AG09319 (cell line): ENCODE measurements around the gene DNAJC1.

Source experiments
- DNase-seq: peaks from one replicate; pipeline ENCODE4 v3.0.0-alpha.2; 2010; ENCODE audit warnings: low read depth; ENCODE audit errors: extremely low read depth
- CTCF ChIP-seq: IDR thresholded peaks from 2 replicates; pipeline ENCODE4 v1.5.1; 2011; ENCODE audit warnings: low read depth, mild to moderate bottlenecking, inconsistent platforms, low read length, moderate library complexity

Gene DNAJC1

GRCh38 chr10:21907436-21907835 is 96.1 kb downstream of the DNAJC1 start:
- DNase-seq = no peak
- no peak for TF ChIP-seq CTCF

DNA sequence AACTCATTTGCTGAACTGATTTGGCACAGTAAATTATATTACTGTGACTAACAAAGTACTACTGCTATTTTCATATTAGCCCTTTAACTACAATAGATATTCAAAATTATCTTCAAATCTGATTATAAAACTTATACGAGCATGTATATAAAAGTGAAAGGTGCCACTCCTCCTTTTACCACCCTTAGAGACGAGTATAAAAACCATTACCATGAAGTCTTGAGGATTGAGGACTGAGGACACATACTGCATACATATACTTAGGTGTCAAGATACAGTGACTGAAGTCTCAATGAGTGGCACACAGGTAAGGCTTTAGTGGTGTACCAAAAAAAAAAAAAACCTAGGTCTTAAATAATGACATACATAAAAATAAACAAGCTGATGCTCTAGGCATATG is 98.6 kb downstream of the DNAJC1 start:
- TF ChIP-seq CTCF = no peak

GRCh38 chr10:21899736-21900135 is 103.8 kb downstream of the DNAJC1 start:
- DNase-seq = no peak
- no peak for TF ChIP-seq CTCF

More for the DNA sequence above, 98.6 kb downstream of the DNAJC1 start:
- DNase-seq = no peak

DNA sequence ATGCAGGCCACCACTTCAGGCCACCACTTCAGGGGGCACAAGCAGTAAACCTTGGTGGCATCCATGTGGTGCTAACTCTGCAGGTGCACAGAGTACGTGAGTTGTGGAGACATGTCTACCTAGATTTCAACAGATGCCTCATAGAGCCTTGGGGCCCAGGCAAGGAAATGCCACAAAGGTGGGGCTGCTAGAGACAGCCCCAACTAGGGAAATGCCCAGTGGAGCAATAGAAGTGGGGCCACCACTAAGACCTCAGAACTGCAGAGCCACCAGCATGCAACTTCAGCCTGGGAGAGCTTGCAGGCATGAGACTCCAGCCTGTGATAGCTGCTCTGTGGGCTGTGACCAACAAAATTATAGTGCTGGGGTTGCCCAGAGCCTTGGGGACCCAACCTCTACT is 107.6 kb downstream of the DNAJC1 start:
- no peak for DNase-seq

GRCh38 chr10:21894648-21895342 is 108.7 kb downstream of the DNAJC1 start:
- TF ChIP-seq CTCF = no peak
- DNase-seq = no peak

More for the DNA sequence above, 107.6 kb downstream of the DNAJC1 start:
- no peak for TF ChIP-seq CTCF

GRCh38 chr10:21891439-21891838 is 112.1 kb downstream of the DNAJC1 start:
- no peak for DNase-seq
- TF ChIP-seq CTCF = no peak

DNA sequence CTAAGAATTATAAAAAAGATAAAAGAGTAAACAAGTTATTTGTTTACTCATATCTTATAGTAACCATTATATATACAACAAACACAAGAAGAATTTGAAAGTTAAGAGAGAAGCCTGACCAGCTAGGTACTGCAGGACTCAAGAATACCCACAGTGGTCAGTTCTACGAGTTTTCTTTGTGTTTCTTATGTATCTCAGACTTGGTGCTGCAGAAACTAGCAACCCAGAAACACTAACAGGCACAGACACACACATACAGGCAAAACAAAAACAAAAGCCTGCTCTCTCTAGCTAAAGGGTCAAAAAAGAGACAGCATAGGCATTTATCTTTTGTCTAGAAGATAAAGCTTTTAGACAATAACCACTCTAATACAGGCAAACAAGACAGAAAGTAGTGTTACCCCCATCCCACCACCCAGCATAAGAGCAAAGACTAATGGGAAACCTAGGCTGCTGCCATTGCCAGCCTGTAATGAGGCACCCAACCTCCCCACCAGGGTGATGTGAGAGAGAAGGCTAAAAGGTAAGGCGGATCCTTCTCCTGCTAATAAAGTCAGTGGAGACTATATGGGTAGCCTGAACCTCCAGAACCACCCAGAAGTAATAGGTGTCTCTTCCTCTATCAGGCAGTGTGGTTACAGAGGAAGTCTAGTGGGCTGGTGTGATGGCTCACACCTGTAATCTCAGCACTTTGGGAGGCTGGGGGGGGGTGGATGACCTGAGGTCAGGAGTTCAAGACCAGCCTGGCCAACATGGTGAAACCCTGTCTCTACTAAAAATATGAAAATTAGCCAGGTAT is 113.9 kb downstream of the DNAJC1 start:
- no peak for TF ChIP-seq CTCF
- DNase-seq = no peak
